ENCODE data around the gene ITSN1. TPM values are rescaled to one million over a fixed set of nuclear protein-coding genes. Genes with fewer than 3 reads are reported as not detected.

Gene ITSN1
- total RNA-seq, 4 donors from 2014 or later = 50.4 to 208 (median 96.7) TPM

GRCh38 chr21:33662046-33662445 is 19.7 kb downstream of the ITSN1 start:
- no peak for TF ChIP-seq CTCF (IDR thresholded peaks at IDR 0.05)
- no peak for TF ChIP-seq EP300 (IDR thresholded peaks at IDR 0.05)
- no peak for TF ChIP-seq POLR2A (IDR thresholded peaks at IDR 0.05)
- no peaks in the 10 kb centered on the region for H3K9me3 ChIP-seq
- H3K4me3 ChIP-seq = no peak overlapping the region
- H3K36me3 ChIP-seq = no peaks in the 10 kb centered on the region
- no peak for DNase-seq (ENCODE audit: low spot score in 2 of 2)
- no peaks in the 10 kb centered on the region for H3K27me3 ChIP-seq
- H3K27ac ChIP-seq = no peak overlapping the region
- 91 to 92% methylated on average over 3 of the region's 3 CpGs for WGBS, 2 donors
- peaks cover 0 to 53% (median 12%) of the 10 kb centered on the region in 4 donors for H3K4me1 ChIP-seq

GRCh38 chr21:33663241-33663640 is 20.9 kb downstream of the ITSN1 start:
- no peaks in the 10 kb centered on the region for H3K27me3 ChIP-seq
- no peak for DNase-seq (ENCODE audit: low spot score in 2 of 2)
- no peak overlapping the region for H3K27ac ChIP-seq
- H3K36me3 ChIP-seq = no peaks in the 10 kb centered on the region
- H3K4me1 ChIP-seq = peaks cover 0 to 54% (median 9%) of the 10 kb centered on the region in 4 donors
- 67 to 78% methylated on average over 2 of the region's 2 CpGs for WGBS, 2 donors
- H3K9me3 ChIP-seq = no peaks in the 10 kb centered on the region
- no peak for TF ChIP-seq CTCF (IDR thresholded peaks at IDR 0.05)
- no peak for TF ChIP-seq EP300 (IDR thresholded peaks at IDR 0.05)
- TF ChIP-seq POLR2A (IDR thresholded peaks at IDR 0.05) = no peak
- no peak overlapping the region for H3K4me3 ChIP-seq

- no peaks in the 10 kb centered on the region for H3K36me3 ChIP-seq
- DNase-seq (ENCODE audit: low spot score in 2 of 2) = no peak
- no peaks in the 10 kb centered on the region for H3K27me3 ChIP-seq
- TF ChIP-seq EP300 (IDR thresholded peaks at IDR 0.05) (no peak), CTCF (IDR thresholded peaks at IDR 0.05) (no peak), POLR2A (IDR thresholded peaks at IDR 0.05) (no peak)
- H3K4me1 ChIP-seq = peaks cover 0 to 56% (median 9%) of the 10 kb centered on the region in 4 donors
- no peak overlapping the region for H3K4me3 ChIP-seq
- 95 to 98% methylated on average over 3 of the region's 3 CpGs for WGBS, 2 donors
- no peak overlapping the region for H3K27ac ChIP-seq
- no peaks in the 10 kb centered on the region for H3K9me3 ChIP-seq
Measured at GRCh38 chr21:33664135-33664534, 21.8 kb downstream of the ITSN1 start.

- Histone ChIP-seq H3K4me1 (peaks cover 0 to 44% (median 6%) of the 10 kb centered on the region in 4 donors), H3K36me3 (no peaks in the 10 kb centered on the region), H3K27me3 (no peaks in the 10 kb centered on the region), H3K4me3 (no peak overlapping the region), H3K27ac (no peak overlapping the region), H3K9me3 (no peaks in the 10 kb centered on the region)
- WGBS, 2 donors = 78 to 79% methylated on average over 2 of the region's 2 CpGs
- TF ChIP-seq EP300 (IDR thresholded peaks at IDR 0.05) (no peak), CTCF (IDR thresholded peaks at IDR 0.05) (no peak), POLR2A (IDR thresholded peaks at IDR 0.05) (no peak)
- no peak for DNase-seq (ENCODE audit: low spot score in 2 of 2)
Measured at GRCh38 chr21:33666153-33666552, 23.9 kb downstream of the ITSN1 start.

GRCh38 chr21:33667636-33668035 is 25.3 kb downstream of the ITSN1 start:
- 70 to 78% methylated on average over 6 of the region's 6 CpGs for WGBS, 2 donors
- TF ChIP-seq CTCF (IDR thresholded peaks at IDR 0.05) (no peak), EP300 (IDR thresholded peaks at IDR 0.05) (no peak), POLR2A (IDR thresholded peaks at IDR 0.05) (no peak)
- no peaks in the 10 kb centered on the region for H3K36me3 ChIP-seq
- no peak overlapping the region for H3K4me3 ChIP-seq
- no peak for DNase-seq (ENCODE audit: low spot score in 2 of 2)
- peaks cover 0 to 42% (median 6%) of the 10 kb centered on the region in 4 donors for H3K4me1 ChIP-seq
- H3K27ac ChIP-seq = no peak overlapping the region
- no peaks in the 10 kb centered on the region for H3K9me3 ChIP-seq
- no peaks in the 10 kb centered on the region for H3K27me3 ChIP-seq

Measured in tibial nerve (tissue), 4 donors.